Measurements from ENCODE around the gene SMAD3. TPM values are rescaled to one million over a fixed set of nuclear protein-coding genes. Genes with fewer than 3 reads are reported as not detected.

SMAD3 gene
- total and polyA plus RNA-seq, 2 of the 8 experiments (the other 6 are each of a cell fraction or from before 2014, with no cell fraction given): 10.1 to 12.4 TPM

- TF ChIP-seq KDM1A (IDR thresholded peaks at IDR 0.05; ENCODE audit: borderline replicate concordance, low read length) (no peak), ZNF274 (IDR thresholded peaks at IDR 0.05; ENCODE audit: borderline replicate concordance, extremely low read depth, low read length) (no peak), RFX5 (IDR thresholded peaks at IDR 0.05; ENCODE audit: borderline replicate concordance, low read depth, low read length) (no peak), BRCA1 (IDR thresholded peaks at IDR 0.05; ENCODE audit: low read depth, low read length) (no peak), SRF (IDR thresholded peaks at IDR 0.05; ENCODE audit: low read depth, low read length) (no peak)
- TF ChIP-seq, protein P1, sequence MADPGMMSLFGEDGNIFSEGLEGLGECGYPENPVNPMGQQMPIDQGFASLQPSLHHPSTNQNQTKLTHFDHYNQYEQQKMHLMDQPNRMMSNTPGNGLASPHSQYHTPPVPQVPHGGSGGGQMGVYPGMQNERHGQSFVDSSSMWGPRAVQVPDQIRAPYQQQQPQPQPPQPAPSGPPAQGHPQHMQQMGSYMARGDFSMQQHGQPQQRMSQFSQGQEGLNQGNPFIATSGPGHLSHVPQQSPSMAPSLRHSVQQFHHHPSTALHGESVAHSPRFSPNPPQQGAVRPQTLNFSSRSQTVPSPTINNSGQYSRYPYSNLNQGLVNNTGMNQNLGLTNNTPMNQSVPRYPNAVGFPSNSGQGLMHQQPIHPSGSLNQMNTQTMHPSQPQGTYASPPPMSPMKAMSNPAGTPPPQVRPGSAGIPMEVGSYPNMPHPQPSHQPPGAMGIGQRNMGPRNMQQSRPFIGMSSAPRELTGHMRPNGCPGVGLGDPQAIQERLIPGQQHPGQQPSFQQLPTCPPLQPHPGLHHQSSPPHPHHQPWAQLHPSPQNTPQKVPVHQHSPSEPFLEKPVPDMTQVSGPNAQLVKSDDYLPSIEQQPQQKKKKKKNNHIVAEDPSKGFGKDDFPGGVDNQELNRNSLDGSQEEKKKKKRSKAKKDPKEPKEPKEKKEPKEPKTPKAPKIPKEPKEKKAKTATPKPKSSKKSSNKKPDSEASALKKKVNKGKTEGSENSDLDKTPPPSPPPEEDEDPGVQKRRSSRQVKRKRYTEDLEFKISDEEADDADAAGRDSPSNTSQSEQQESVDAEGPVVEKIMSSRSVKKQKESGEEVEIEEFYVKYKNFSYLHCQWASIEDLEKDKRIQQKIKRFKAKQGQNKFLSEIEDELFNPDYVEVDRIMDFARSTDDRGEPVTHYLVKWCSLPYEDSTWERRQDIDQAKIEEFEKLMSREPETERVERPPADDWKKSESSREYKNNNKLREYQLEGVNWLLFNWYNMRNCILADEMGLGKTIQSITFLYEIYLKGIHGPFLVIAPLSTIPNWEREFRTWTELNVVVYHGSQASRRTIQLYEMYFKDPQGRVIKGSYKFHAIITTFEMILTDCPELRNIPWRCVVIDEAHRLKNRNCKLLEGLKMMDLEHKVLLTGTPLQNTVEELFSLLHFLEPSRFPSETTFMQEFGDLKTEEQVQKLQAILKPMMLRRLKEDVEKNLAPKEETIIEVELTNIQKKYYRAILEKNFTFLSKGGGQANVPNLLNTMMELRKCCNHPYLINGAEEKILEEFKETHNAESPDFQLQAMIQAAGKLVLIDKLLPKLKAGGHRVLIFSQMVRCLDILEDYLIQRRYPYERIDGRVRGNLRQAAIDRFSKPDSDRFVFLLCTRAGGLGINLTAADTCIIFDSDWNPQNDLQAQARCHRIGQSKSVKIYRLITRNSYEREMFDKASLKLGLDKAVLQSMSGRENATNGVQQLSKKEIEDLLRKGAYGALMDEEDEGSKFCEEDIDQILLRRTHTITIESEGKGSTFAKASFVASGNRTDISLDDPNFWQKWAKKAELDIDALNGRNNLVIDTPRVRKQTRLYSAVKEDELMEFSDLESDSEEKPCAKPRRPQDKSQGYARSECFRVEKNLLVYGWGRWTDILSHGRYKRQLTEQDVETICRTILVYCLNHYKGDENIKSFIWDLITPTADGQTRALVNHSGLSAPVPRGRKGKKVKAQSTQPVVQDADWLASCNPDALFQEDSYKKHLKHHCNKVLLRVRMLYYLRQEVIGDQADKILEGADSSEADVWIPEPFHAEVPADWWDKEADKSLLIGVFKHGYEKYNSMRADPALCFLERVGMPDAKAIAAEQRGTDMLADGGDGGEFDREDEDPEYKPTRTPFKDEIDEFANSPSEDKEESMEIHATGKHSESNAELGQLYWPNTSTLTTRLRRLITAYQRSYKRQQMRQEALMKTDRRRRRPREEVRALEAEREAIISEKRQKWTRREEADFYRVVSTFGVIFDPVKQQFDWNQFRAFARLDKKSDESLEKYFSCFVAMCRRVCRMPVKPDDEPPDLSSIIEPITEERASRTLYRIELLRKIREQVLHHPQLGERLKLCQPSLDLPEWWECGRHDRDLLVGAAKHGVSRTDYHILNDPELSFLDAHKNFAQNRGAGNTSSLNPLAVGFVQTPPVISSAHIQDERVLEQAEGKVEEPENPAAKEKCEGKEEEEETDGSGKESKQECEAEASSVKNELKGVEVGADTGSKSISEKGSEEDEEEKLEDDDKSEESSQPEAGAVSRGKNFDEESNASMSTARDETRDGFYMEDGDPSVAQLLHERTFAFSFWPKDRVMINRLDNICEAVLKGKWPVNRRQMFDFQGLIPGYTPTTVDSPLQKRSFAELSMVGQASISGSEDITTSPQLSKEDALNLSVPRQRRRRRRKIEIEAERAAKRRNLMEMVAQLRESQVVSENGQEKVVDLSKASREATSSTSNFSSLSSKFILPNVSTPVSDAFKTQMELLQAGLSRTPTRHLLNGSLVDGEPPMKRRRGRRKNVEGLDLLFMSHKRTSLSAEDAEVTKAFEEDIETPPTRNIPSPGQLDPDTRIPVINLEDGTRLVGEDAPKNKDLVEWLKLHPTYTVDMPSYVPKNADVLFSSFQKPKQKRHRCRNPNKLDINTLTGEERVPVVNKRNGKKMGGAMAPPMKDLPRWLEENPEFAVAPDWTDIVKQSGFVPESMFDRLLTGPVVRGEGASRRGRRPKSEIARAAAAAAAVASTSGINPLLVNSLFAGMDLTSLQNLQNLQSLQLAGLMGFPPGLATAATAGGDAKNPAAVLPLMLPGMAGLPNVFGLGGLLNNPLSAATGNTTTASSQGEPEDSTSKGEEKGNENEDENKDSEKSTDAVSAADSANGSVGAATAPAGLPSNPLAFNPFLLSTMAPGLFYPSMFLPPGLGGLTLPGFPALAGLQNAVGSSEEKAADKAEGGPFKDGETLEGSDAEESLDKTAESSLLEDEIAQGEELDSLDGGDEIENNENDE (IDR thresholded peaks at IDR 0.05; ENCODE audit: insufficient replicate concordance, low read length): no peak
Measured at GRCh38 chr15:67059127-67059553, 6.3 kb upstream of the SMAD3 start (continued).

All from H1 (cell line).